HG03097 (cell line): ENCODE results near the gene PTGER1.
"Not testable (repeated sequence)": the region's sequence is repeated elsewhere in the genome, so short reads cannot be mapped to it uniquely, and the experiment has no call there.

Experiments used
- ATAC-seq: cut with Tn5 transposase; IDR thresholded peaks from one replicate; pipeline ENCODE4 v1.9.1; 2021; ENCODE audit not compliant: unreplicated experiment, low FRiP score

Gene PTGER1

DNA sequence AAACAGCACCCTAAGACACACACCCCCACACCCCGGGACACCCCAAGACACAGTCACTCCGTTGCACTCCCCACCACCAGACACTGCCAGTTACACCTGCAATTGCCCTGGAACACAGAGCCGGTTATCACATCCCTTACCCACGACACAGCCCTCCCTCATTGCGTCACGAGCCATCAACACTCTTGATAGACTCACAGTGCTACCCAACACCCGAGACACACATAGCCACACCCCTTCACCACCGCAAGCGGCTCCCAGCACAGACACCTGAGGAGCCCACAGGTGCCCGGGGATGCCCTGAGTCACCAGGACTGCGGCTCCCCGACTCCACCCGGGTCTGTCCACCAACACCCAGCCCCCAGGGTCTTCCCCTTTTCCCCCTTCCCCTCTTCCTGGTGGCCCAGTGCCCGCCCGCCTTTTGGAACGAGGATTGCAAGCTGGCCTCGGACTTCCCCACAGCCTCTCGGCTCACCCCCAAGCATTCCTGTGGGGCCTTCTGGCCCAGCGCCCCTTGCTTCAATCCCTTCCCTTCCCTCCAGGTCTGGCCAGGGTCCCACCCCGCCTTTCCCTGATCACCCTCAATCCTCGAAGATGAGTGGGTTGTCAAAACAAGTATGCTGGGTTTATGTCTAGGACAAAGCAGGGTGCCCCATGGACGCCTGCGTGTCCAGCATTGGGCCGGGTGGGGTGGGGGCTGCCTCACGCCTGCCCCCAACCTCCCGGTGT, 1.7 kb upstream of the PTGER1 start:
- no peak for ATAC-seq

DNA sequence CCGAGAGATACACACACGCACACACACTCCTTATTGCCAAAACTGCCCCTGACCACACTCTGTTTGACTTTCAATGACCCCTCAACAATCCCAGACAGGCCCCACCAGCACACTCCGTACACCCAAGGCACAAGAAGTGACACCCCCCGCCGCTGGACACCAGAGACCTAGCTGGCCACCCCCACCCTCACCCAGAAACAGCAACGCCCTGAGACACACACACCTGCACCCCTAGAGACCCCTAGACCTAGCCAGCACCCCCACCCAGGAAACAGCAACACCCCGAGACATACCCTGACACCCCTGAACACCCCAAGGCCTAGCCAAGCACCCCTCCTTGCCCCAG, 1.1 kb upstream of the PTGER1 start:
- ATAC-seq = no peak

- ATAC-seq = no peak
Measured at GRCh38 chr19:14474827-14475226, 327 bp downstream of the PTGER1 start.

DNA sequence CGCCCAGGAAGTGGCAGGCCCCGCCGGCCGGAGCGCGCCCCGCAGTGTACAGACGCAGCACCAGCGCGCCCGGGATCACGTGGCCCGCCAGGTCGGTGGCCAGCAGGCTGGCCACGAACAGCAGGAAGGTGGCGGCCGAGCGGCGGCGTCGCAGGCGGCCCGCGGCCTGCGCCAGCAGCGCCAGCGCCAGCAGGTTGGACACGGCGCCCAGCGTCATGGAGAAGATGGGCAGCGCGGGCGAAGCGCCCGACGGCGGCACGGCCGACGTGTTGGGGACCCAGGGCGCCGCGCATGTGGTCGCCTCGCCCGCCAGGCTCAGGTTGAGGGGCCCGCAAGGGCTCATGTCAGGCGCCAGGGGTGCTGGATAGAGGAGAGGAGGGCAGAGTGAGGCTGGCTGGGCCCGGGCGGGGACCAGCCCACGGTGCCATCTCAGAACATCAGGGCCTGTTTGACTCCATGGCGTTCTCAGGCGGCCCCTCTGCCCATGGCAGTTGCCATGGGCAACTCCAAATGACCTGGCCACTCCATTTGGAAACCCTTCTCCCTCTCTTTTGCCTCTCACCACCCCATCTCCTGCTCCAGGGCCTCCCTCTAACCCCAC, 1.1 kb downstream of the PTGER1 start:
- ATAC-seq = no peak

DNA sequence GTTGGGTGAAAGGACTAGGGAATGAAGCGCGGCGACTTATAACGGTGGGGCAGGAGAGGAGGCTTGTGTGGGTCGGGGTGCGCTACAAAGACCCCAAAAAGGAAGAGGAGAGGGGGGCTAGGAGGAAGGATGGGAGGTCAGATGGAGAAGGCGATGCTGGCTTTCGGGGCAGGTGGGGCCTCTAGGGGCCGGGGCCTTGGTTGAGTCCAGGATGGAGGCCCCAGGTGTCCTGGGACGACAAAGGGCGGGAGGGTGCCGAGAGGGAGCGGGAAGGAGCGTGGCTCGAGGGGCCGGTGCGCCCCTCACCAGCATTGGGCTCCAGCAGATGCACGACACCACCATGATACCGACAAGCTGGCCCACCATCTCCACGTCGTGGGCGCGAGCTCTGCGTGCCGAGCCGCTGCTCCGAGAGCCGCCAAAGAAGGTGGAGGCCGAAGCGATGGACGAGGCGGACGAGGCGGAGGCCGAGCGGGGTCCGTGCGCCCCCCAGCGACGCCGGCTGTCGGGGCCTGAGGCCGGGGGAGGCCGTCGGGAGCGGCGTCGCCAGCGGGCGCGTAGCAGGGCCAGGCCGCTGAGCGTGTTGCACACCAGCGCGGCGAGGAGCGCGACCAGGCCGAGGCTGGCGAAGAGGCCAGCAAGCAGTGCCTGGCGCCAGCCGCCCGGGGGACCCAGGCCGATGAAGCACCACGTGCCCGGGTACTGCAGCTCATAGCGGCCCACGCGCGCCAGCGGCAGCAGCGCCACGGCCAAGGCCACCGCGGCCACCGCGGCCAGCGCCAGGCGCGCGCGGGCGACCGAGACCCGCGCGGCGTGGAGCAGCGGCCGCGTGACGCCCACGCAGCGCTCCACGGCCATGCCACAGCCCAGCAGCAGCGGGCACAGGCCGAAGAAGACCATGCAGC, 1.8 kb downstream of the PTGER1 start:
- ATAC-seq = no peak

DNA sequence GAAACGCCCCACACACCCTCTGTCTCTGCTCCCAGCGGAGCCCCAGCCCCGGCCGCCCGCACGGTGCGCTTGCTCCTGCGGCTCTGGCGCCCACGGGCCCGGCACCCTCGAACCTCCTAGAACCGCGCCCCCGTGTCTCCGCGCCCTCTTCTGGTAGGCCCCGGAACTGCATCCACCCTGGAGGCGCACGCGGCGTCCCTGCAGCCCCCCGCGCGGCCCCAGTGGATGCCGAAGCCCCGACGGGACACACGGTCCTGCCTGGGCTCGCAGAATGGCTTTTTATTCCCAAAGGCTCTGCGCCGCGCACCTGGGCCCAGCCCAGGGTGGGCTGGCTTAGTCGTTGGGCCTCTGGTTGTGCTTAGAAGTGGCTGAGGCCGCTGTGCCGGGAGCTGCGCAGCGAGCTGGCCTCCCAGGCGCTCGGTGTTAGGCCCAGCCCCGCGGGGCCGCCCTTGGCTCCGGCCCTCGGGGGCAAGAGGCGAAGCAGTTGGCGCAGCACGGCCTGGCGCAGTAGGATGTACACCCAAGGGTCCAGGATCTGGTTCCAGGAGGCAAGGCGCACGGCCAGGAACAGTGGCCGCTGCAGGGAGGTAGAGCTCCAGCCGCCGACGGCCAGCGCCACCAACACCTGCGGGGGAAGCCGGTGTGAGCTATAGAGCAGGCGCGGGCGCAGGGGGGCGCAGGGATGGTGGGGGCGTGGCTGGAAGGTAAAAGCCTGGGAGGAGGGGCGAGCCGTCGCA, 2.8 kb downstream of the PTGER1 start:
- no peak for ATAC-seq

- ATAC-seq = no peak
Measured at GRCh38 chr19:14471436-14472187, 3.5 kb downstream of the PTGER1 start.

- no peak for ATAC-seq
Measured at GRCh38 chr19:14470031-14470876, 4.9 kb downstream of the PTGER1 start.

- no peak for ATAC-seq
Measured at GRCh38 chr19:14467816-14468215, 7.3 kb downstream of the PTGER1 start.

DNA sequence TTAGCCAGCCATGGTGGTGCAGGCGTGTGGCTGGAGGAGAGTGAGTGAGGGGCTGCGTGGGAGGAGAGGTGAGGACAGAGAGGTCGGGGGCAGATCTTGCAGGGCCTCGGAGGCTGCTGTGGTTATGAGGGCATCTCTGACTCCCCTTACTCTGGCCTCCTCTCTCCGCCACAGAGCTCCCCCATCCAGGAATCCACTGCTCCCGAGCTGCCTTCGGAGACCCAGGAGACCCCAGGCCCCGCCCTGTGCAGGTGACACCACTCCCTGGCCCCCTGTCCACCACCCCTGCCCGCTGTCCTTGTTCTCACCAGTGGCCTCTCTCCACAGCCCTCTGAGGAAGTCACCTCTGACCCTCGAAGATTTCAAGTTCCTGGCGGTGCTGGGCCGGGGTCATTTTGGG, 7.8 kb downstream of the PTGER1 start:
- no peak for ATAC-seq

DNA sequence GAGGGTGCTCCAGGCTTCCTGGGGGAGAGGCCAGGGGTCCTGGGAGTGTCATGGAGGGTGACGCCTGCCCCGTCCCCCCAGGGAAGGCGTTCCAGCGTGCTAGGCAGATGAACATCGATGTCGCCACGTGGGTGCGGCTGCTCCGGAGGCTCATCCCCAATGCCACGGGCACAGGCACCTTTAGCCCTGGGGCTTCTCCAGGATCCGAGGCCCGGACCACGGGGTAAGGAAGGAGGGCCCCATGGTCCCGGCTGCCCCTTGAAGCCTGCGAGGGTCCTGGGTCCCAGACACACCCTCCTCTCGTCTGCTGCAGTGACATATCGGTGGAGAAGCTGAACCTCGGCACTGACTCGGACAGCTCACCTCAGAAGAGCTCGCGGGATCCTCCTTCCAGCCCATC, 11.4 kb downstream of the PTGER1 start:
- no peak for ATAC-seq

DNA sequence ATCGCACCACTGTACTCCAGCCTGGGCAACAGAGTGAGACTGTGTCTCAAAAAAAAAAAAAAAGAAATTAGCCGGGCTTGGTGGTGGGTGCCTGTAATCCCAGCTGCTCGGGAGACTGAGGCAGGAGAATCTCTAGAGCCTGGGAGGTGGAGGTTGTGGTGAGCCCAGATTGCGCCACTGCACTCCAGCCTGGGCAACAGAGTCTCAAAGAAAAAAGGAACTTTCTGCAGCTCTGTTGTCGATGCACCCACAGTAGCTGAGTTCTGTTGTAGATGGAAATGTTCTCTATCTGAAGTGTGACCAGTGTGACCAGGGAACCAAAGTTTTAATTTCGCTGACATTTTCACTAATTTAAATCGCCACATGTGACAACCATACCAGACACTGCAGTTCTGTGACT, 12.8 kb downstream of the PTGER1 start:
- ATAC-seq = not testable (repeated sequence)

- no peak for ATAC-seq
Measured at GRCh38 chr19:14460935-14461334, 14.2 kb downstream of the PTGER1 start.

- ATAC-seq = no peak
Measured at GRCh38 chr19:14459703-14460102, 15.5 kb downstream of the PTGER1 start.

GRCh38 chr19:14452303-14452702, 22.9 kb downstream of the PTGER1 start:
- not testable (repeated sequence) for ATAC-seq

GRCh38 chr19:14450876-14451275, 24.3 kb downstream of the PTGER1 start:
- ATAC-seq = no peak

GRCh38 chr19:14450168-14450874, 24.8 kb downstream of the PTGER1 start:
- no peak for ATAC-seq

- no peak for ATAC-seq
Measured at GRCh38 chr19:14449321-14449720, 25.8 kb downstream of the PTGER1 start.
